SK-N-DZ (cell line): ENCODE results near the gene DRC7.
"Not testable (repeated sequence)": the region's sequence is repeated elsewhere in the genome, so short reads cannot be mapped to it uniquely, and the experiment has no call there.

Experiments used
- DNase-seq: peaks from one replicate; pipeline ENCODE4 v3.0.0-alpha.2; 2015; ENCODE audit warnings: low spot score

Gene DRC7

GRCh38 chr16:57712569-57712968 is 18.0 kb downstream of the DRC7 start:
- DNase-seq = not testable (repeated sequence)

- DNase-seq = no peak
Observed at GRCh38 chr16:57713596-57713995, 19.0 kb downstream of the DRC7 start.

GRCh38 chr16:57714047-57714446 is 19.4 kb downstream of the DRC7 start:
- DNase-seq = no peak

GRCh38 chr16:57720142-57720575 is 25.6 kb downstream of the DRC7 start:
- peak; percentile 60 for DNase-seq

GRCh38 chr16:57721356-57722209 is 27.0 kb downstream of the DRC7 start:
- no peak for DNase-seq

GRCh38 chr16:57722210-57722499 is 27.5 kb downstream of the DRC7 start:
- DNase-seq = no peak

- no peak for DNase-seq
Observed at GRCh38 chr16:57722651-57723050, 28.0 kb downstream of the DRC7 start.

- no peak for DNase-seq
Observed at GRCh38 chr16:57723170-57723569, 28.6 kb downstream of the DRC7 start.

GRCh38 chr16:57724531-57724930 is 29.9 kb downstream of the DRC7 start:
- DNase-seq = no peak

- no peak for DNase-seq
Observed at GRCh38 chr16:57725151-57725550, 30.5 kb downstream of the DRC7 start.

- DNase-seq = no peak
Observed at GRCh38 chr16:57725554-57725953, 30.9 kb downstream of the DRC7 start.

GRCh38 chr16:57725976-57726375 is 31.4 kb downstream of the DRC7 start:
- no peak for DNase-seq

- no peak for DNase-seq
Observed at GRCh38 chr16:57726433-57726947, 31.9 kb downstream of the DRC7 start.

- DNase-seq = no peak
Observed at GRCh38 chr16:57727610-57728009, 33.0 kb downstream of the DRC7 start.

- DNase-seq = no peak
Observed at GRCh38 chr16:57728336-57729181, 34.0 kb downstream of the DRC7 start.

GRCh38 chr16:57729182-57729484 is 34.5 kb downstream of the DRC7 start:
- no peak for DNase-seq

GRCh38 chr16:57729852-57730251 is 35.2 kb downstream of the DRC7 start:
- not testable (repeated sequence) for DNase-seq

GRCh38 chr16:57730771-57731730 is 36.4 kb downstream of the DRC7 start:
- no peak for DNase-seq

- DNase-seq = no peak
Observed at GRCh38 chr16:57732037-57732436, 37.4 kb downstream of the DRC7 start.

GRCh38 chr16:57732714-57733113 is 38.1 kb downstream of the DRC7 start:
- DNase-seq = no peak

GRCh38 chr16:57734308-57734924 is 39.8 kb downstream of the DRC7 start:
- no peak for DNase-seq
